ENCODE data around the gene DLX2. TPM values are rescaled to one million over a fixed set of nuclear protein-coding genes. Genes with fewer than 3 reads are reported as not detected.

Gene DLX2
- total RNA-seq, 1 donor = under 0.01 TPM

DNA sequence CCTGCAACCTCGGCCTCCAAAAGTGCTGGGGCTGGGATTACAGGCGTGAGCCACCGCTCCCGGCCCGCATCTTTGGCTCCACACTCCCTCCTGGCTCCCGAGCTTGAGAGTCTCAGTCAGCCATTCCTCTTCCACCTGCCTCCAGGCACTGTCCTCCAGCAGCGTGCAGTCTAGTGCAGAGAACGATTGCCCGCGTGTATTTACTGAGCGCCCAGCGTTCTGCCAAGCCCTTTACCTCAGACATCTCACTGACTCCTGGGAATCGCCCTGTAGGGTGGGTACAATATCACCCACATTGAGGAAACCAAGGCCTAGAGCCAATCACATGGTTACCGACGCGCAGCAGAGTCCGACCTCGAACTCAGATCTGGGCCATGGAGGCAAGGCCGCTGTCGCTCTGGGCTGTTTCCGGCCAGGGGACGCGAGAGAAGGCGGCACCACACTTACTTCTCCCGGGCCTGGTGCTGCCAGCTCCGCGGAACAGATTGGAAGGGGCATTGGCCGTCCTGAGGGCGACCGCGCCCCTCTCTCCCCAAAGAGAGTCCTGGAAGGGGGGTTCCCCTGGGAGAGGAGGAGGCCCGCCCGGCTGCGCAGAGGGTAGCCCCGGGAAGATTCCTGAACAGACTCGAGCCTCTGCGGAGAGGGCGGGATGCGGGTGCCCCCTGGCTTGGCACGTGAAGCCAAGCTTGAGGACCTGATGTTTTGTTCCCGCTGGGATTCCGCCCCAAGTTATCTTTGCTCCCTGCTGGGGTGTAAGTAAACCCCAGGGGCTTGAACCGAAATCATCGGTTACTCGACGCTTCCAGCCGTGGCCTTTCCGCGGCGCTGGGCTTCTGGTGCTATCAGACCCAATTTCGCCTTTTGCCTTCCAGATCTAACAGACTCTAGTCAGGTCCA, 5.2 kb upstream of the DLX2 start:
- peak in 2 of 3 donors; percentile 19 to 22 for DNase-seq (ENCODE audit: low read depth in 2 of 3, low spot score in 2 of 3)

DNA sequence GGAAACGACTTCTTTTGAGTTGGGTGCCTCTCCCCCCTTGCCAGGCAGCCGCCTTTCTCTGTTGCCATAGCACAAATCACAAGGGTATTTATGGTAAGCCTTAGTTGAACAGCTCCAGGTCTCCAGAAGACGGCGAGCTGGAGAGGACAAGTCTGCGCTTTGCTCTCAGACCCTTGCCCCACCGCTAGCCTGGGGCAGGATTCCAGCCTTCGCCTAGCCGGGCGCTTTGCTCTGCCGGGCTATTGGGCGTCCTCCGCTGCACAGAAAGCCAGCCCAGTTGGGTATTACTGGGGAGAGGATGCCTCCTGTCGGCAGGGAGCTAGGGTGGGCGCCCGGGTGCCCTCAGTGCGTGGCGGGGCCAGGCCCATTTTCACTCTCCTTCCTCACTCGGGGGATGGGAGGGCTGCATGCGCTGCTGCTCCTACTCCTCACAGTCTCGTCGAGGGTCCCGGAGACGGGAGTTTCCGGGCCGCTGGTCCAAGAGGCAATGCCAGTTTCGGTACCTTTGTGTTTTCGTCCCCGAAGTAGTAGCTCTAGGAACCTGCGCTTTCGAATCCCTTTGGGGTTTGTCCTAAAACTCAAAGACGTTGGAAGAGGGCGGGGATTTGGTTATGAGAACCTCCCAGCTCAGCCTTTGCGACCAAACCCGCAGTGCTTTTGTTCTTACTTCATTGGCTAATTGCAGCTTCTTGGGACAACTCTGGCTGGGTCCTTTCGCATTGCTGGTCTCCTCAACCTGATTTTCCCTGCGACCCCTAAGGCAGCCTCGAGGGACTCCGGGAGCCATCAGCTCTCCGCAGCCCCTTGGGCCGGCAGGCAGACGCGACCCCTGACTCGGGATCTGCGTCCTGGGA, 3.6 kb upstream of the DLX2 start:
- peak in 2 of 3 donors; percentile 55 to 57 for DNase-seq (ENCODE audit: low read depth in 2 of 3, low spot score in 2 of 3)

DNA sequence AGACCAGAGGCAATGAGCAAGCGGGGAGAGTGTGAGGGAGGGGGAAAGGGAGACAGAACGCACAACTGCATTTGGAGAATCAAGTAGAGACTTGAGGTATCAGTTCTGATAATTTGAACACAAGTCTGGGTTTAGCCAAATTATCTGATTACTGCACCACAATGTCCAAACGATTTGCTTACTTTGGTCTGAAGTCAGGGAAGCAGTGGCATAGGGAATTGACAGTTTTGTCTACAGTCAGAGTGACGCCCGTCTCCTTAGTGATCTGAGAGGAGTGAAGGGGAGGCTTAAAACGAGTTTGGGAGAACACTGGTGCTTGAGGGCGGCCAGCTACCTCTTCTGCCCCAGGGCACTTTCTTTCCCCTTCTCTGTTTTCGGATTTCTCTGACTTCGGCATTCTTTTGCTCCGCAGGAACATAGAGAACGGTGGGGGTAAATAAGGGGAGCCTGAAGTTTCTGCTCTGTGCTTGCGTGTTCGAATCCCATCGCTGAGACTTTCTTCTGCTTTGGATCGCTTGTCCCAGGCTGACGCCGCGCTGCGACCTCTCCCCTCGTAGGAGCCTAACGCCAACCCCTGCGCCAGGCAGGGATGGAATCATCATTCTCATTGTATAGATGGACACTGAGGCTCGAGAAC, 2.9 kb upstream of the DLX2 start:
- peak in 1 of 3 donors; percentile 10 for DNase-seq (ENCODE audit: low read depth in 2 of 3, low spot score in 2 of 3)

DNA sequence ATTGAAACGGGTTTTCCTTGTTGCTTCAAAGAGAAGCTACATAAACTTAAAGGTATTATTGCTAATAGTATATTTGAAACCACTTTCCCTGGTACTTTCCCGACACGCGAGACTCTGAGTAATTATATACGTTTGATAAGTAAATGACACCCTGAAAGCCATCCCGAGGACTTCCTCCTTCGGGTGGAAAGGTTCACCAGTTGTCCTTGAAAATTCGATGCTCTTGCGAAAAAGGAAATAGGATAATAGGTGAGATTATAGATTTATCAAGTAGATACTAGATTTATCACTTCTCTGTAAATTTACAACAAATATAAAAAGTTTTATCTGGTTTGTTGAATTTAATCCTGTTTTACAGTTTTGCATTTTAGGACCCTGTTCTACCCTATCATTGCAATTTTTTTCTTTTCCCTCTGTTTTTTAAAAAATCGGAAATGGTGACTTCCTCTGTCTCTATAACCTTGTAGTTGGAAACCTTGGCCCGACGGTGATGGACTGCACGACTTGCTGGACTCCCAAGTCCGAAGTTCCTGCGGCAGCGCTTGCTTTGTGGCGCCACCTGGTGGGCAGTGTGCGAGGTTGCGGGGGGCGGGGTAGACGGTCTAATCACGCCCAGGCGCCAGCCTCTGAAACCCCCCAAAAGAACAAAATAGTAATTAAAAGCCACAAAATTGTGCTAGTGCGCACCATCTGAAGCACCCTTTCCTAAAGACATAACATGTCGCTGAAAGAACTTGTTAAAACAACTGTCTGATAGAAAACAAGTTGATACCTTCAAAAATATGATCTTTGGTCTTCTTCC, 972 bp upstream of the DLX2 start:
- peak in 2 of 3 donors; percentile 77 to 78 for DNase-seq (ENCODE audit: low read depth in 2 of 3, low spot score in 2 of 3)

DNA sequence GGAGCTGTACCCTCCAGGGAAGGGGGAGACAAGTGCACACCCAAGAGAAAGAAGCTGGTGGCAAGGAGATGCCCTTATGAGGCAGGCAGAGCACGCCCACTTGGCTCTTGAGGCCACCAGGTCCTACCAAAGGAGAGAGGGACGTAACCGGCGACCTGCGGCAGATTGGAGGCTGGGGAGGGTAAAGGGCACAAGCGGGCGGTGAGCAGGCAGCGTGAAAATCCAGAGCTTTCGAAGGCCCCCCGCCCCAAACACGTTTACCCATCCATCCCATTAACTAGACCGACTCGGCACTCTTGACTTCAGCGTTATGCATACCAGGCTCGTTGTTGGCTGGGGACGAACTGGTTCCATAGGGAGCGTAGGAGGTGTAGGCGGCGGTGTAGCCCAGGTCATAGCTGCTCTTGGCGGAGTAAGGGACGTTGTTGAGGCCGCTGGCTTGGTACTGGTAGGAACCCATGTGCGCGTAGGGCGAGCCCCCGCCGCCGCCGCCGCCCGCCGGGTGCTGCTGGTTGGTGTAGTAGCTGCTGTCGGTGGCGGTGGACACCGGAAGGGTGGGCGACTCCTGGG, 794 bp downstream of the DLX2 start:
- peak in 1 of 3 donors; percentile 38 for DNase-seq (ENCODE audit: low read depth in 2 of 3, low spot score in 2 of 3)

DNA sequence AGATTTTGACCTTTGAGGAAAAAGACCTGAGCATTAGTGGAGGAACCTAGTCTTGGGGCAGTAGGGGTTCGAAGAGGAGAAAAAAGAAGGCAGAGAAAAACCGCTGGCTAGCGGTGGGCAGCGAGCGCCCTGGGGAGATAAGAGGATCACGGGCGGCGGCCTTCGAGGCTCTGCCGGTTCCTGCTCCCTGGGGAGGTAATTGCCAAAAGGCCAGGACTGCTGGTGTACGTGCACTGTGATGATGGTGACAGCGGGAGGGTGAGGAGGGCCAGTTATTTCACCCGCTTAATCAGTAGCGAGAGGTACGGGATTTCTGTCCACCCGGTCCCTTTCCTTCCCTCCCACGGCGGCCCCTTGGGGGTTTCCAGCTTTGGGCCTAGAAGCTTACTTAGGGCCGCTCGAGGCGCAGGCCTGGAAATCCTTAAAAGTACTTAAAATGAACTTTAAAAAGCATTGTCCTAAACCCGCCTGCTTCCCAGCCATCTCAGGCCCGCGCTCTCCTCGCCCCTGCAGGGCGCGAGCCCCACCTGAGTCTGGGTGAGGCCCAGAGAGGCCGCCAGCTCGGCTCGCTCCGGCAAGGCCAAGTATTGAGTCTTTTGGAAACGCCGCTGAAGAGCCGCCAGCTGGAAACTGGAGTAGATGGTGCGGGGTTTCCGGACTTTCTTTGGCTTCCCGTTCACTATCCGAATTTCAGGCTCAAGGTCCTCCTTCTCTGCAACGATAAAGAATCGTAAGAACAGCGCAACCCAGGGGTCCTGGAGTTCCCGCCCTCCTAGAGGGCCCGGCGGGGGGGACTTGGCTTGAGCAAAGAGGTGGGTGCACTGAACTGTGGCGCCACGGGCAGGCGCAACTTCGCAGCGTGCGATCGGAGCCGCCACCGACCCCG, 1.5 kb downstream of the DLX2 start:
- peak in 2 of 3 donors; percentile 13 to 28 for DNase-seq (ENCODE audit: low read depth in 2 of 3, low spot score in 2 of 3)

DNA sequence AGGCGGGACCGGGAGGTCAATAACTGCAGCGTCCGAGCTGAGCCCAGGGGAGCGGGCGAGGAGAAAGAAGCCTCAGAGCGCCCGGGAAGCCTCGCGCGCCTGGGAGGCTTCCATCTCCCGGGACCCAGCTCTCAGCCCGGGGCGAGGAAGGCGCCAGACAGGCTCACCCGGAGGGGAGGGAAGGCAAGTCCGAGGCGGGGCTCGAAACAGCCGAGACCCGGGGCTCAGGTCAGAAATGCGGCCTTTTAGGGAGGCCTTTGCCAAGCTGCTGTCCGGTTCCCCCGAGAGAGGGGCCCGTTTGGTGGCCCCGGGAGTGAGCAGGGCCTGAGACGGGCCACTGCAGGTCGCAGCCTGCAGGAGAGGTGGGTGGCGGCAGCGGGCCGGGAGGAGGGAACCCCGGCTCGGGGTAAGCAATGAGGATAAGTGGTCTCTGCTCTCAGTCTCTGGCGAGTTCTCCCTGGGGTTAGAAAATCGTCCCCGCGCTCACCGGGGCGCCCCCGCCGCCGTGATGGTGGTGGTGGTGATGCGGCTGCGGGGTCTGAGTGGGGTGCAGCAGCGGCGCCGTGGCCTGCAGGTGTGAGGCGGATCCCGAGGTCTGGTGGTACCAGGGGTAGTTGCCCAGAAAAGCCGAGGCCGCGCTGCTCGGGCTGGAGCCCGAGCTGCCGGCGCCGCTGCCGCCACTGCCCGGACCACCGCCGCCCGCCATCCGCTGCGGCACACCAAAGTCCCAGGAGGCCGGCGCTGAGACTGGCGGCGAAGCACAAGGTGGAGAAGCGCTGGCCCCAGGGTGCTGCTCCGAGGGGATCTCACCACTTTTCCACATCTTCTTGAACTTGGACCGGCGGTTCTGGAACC, 2.4 kb downstream of the DLX2 start:
- DNase-seq (ENCODE audit: low read depth in 2 of 3, low spot score in 2 of 3) = peak in 1 of 3 donors; percentile 16

DNA sequence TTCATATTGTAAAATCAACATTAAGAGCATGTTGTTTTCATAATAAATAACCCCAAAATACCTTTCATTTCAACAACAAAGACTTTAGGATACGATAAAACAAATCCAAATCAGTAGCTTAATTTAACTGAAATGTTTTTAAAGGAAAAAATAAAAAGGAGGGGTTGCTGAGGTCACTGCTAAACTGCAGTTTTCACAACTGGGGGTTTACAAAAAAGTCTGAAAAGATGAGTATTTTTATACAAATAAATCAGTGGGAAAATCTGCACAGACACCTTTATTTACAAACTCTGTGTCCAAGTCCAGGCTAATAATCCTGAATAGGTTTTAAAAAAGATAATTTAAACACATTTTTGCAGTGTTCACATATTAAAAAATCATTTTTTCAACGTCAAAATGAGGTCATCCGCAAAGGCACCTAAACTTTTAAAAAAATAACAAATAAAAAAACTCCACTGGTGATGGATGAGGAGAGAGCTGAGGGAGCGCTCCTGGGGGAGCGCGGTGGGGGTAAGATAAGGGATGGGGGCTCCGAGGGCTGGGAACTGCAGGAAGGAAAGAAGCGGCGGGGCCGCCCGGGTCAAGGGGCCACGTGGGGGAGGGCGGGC, 3.1 kb downstream of the DLX2 start:
- DNase-seq (ENCODE audit: low read depth in 2 of 3, low spot score in 2 of 3) = peak in 1 of 3 donors; percentile 10

DNA sequence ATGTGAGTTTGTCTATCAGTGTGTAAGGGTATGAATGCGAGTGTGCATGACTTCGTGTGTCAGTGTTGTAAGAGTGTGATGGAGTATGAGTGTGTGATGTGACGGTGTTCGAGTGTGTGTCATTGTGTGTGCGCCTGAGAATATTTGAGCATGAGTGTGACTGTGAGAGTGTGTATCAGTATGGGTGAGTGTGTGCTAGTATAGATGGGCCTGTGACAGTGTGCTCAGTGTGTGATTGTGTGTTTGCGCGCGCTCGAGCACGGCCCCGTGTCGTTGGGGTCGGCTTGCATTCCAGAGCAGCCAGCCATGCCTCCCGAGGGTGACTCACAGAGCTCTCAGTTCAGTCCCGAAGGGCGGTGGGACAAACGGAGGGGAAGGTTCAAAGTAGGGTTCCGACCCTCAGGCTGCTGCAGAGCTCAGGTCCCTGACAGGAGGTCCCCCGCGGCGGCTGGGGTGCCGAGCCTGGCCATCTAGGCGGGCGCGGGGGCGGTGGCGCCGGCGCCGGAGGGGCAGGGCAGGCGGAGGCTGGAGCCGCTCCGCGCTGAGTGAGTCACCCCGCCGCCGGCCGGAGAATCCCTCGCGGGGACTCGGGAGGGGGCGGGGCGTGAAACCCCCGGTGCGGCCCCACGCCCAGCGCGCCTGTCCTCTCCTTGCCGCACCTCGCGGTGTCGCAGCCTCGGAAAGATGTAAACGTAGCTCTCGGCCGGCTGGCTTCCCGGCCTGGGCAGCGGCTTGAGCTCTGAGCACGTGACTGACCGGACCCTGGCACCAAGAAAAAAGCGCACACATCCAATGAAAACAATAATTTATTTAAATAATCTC, 3.8 kb downstream of the DLX2 start:
- peak in 2 of 3 donors; percentile 61 to 82 for DNase-seq (ENCODE audit: low read depth in 2 of 3, low spot score in 2 of 3)

DNA sequence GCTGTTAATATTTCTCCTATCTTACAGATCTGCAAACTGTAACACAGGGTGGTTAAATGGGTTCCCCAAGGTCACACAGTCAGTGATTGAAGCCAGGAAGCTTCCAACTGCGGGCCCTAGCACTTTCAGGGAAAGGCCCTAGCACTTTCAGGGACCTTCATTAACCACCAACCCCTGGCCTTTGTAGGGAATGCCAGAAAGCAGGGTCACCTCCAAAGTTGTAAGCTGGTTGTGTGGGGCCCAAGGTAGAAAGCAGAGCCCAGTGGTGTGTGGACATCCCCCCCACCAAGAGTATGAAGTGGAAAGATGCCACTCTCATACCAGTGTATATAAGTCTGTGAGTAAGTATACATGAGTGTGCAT, 4.4 kb downstream of the DLX2 start:
- no peak for DNase-seq (ENCODE audit: low read depth in 2 of 3, low spot score in 2 of 3)

DNA sequence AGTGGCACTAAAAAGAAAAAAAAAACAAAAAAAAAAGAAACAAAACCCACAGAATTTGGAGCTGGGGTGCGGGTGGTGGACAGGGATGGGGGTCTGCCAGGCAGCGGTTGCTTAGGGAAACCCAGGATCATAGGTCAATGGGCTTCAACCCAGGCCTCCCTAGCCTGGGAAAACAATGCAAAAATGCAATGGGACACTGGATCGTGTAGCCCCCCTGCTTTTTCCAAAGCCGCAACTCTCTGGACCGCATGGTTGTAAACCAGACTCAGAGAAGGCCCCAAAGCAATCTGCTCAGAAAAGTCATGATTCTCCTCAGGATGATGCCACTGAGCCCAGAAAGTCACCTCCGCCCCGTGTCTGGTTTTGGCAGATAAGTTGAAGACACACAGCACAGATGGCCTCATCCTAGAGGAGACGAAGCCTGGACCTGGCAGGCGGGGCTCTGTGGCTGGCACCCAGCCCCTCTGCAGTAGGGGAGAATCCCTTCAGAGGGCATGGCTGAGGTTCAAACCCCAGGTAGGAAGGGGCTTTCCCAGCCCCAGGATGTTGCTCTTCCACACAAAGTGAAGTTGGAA, 5.1 kb downstream of the DLX2 start:
- DNase-seq (ENCODE audit: low read depth in 2 of 3, low spot score in 2 of 3) = peak in 2 of 3 donors; percentile 8 to 22

DNA sequence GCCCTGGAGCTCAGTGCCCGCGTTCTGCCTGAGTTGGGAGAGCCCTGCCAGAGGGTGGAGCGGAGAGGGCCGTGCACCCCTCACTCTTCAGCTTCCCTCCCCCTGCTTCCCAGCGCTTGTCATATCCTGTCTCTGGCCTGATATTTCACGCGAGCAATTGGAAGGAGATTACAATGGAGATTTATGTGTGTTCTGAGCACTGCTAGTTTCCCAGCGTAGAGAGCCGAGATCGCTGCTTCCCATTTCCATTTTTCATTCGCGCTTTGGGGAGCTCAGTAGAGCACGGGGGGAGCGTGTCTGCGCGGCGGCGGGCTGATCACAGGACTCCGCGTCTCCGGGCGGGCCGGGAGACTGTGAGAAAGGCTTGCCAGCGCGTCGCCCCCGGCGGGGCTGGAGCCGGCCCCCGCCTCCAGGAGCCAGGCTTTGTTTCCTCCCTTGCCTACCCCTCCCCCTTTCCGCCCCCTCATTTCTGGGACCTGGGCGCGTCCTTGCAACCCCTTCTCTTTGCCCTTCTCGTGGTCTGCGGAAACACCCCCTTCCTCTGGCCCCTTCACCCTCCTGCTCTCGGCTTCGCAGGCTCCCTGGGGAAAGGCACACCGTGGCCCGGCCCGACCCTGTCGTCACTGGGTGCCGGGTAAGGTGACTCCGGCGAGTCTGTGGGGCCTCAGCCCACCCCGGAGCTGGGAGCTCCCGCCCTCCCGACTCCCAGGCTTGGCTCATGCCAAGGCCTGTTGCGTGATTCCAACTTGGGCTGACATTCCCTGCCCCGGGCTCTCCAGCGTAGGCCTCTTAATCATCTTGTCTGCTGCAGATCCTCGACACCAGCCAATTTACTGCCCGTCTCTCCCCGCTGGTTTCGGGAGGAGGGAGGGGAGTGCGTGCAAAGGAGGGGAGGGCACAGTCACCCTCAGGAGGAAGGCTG, 5.8 kb downstream of the DLX2 start:
- DNase-seq (ENCODE audit: low read depth in 2 of 3, low spot score in 2 of 3) = peak in 2 of 3 donors; percentile 24 to 26

DNA sequence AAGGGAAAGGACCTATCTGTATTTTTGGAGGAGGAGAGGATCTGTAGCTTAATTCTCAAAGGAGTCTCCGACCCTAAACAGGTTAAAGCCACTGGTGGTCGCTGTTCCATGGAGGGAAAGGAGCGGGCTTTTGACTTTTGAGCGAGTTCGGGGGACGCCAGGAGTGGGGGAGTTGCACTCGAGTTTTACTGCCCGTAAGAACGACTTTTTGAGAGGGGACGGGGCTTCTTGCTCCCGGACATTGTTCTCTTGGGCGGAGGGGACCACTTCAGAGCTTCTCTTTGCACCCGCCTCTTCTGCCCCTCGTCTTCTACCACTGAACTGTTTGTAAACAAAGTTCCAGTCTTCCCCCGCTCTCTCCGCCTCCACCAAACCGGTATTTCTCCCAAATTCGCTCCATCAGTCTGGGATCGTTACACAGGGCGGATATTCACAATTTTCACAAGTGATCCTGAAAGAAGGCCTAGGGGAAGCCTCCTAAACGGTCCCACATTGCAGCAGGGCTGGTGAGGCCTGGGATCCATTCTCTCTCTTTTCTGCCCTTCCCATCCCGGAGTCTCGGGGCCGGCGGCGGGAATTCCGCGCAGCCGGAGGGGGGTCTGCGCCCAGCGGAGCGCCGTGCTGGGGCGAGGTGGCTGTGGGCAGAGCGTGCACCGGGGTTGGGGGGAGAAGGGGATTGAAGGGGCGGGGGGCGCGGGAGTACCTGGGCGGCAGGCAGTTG, 6.6 kb downstream of the DLX2 start:
- peak in 2 of 3 donors; percentile 47 for DNase-seq (ENCODE audit: low read depth in 2 of 3, low spot score in 2 of 3)

DNA sequence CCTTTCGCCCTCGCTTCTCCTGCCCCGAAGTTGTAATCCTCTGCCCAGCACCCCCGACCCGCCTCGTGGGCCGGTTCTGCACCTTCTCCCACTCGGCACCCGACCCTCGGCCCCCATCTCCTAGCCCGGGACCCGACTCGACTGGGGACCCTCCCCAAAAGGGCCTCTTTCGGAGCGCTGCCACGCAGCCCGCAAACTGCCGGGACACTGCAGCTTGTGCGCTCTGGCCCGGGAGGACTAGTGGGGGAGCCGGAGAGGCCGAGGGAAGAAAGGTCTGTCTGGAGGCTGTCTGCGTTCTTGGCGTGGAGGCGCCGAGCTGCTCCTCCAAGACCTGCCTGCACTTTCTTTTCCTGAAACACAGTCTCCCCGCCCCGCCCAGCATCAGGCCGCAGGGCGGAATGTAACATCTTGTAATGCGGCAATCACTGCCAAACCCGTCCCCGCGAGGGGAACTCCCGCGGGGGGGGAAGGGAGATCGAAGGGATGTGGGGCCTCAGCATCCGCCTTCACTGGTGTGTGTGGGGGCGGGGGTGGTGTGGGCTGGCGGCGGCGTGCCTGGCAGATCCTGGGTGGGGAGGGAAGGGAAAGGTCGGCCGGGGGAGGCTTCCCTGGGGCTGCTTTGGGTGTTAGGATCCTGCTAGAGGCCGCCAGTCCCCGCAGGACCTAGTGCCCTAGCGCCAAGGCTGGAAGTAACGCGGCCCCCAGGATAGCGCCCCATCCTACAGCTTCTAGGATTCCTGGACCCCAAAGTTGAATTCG, 7.4 kb downstream of the DLX2 start:
- peak in 2 of 3 donors; percentile 65 to 71 for DNase-seq (ENCODE audit: low read depth in 2 of 3, low spot score in 2 of 3)
